K562 (cell line): ENCODE data around the gene ZBTB42. TPM values are rescaled to one million over a fixed set of nuclear protein-coding genes. Genes with fewer than 3 reads are reported as not detected.

Experiments used
- ATAC-seq: fragments of 200-7000 bp; cut with Tn5 transposase; 3 replicates; pipeline ENCODE4 v1.9.1; 2020; ENCODE audit warnings: moderate library complexity
- BruUV-seq: library from RNA; stranded (reverse); fragments of 400-500 nt; replicated peaks from 2 replicates; lab custom pipeline; 2021; lab: Mats Ljungman, UMichigan
- CTCF ChIA-PET: fragments of 300-600 bp; formaldehyde crosslinking; extraction: SDS; loops from one replicate; lab custom pipeline; 2021; ENCODE audit warnings: low intra/inter-chr PET ratio; lab: Yijun Ruan, JAX
- POLR2A ChIA-PET: fragments of 300-600, 350-650 bp; sonication (Branson Sonifier 250); formaldehyde crosslinking; extraction: SDS; loops from one replicate; lab custom pipeline; 2021; ENCODE audit warnings: antibody characterized with exemption, inconsistent platforms; lab: Yijun Ruan, JAX
- DNase-seq, 4 experiments: peaks; one replicate each; pipeline versions ENCODE4 v3.0.0 to v3.0.0-alpha.2; 2011 to 2018; ENCODE audit warnings: low spot score in 3 of 4, mixed read lengths in 3 of 4; ENCODE audit errors: extremely low read depth in 1 of 4
- FAIRE-seq: peaks from 2 replicates; lab custom pipeline; 2011; peaks lifted over from hg19 to GRCh38; lab: Jason Lieb, UNC
- H2AFZ ChIP-seq: 2 replicates; pipeline ENCODE4 v1.6.0; 2011; ENCODE audit warnings: low read depth, low read length, control low read depth, inconsistent platforms
- H3K27ac ChIP-seq: fragments of 200-600 bp; 3 replicates; pipeline ENCODE4 v1.8.0; 2011; ENCODE audit warnings: low read depth, mild to moderate bottlenecking, control low read depth, inconsistent platforms, low read length, moderate library complexity, mixed read lengths; ENCODE audit errors: extremely low read depth
- H3K27me3 ChIP-seq, 2 experiments: fragments of 300-600 bp in 1 of 2; 2 replicates in 1 of 2; 3 replicates in 1 of 2; pipeline versions ENCODE4 v1.6.0 to v1.8.0; 2011; ENCODE audit warnings: inconsistent platforms in 2 of 2, low read length in 2 of 2, mild to moderate bottlenecking in 1 of 2, mixed read lengths in 1 of 2, moderate library complexity in 1 of 2; ENCODE audit not compliant: control insufficient read depth in 2 of 2, insufficient read depth in 2 of 2
- H3K36me3 ChIP-seq: fragments of 300-600 bp; 3 replicates; pipeline ENCODE4 v1.8.0; 2011; ENCODE audit warnings: mild to moderate bottlenecking, low read length, inconsistent platforms; ENCODE audit not compliant: control insufficient read depth, insufficient read depth
- H3K4me1 ChIP-seq, 2 experiments: fragments of 200-600 bp in 1 of 2; replicated peaks in 1 of 2; 2 replicates in 1 of 2; 3 replicates in 1 of 2; pipeline versions ENCODE4 v1.5.1 to v1.8.0; 2011; ENCODE audit warnings: inconsistent platforms in 2 of 2, low read length in 2 of 2, mild to moderate bottlenecking in 1 of 2, mixed read lengths in 1 of 2, moderate library complexity in 1 of 2; ENCODE audit not compliant: control insufficient read depth in 2 of 2, insufficient read depth in 2 of 2
- H3K4me2 ChIP-seq: 2 replicates; pipeline ENCODE4 v1.6.1; 2011; ENCODE audit warnings: low read length, control low read depth, inconsistent platforms, mixed read lengths; ENCODE audit not compliant: insufficient read depth
- H3K4me3 ChIP-seq: fragments of 200-600 bp; sonication (generic), shearing (Covaris generic); 2 replicates; pipeline ENCODE4 v1.5.1; 2016; ENCODE audit warnings: control low read depth, inconsistent platforms
- H3K79me2 ChIP-seq: fragments of 200-600 bp; 3 replicates; pipeline ENCODE4 v1.8.0; 2011; ENCODE audit warnings: low read length, inconsistent platforms; ENCODE audit not compliant: control insufficient read depth, insufficient read depth
- H3K9ac ChIP-seq, 2 experiments: 2 replicates each; pipeline versions ENCODE4 v1.6.0 to v1.6.1; 2011; ENCODE audit warnings: low read depth in 2 of 2, low read length in 2 of 2, control low read depth in 1 of 2, inconsistent platforms in 1 of 2, mild to moderate bottlenecking in 1 of 2, mixed read lengths in 1 of 2; ENCODE audit not compliant: insufficient read depth in 1 of 2
- H3K9me1 ChIP-seq: one replicate; pipeline ENCODE4 v1.6.0; 2011; ENCODE audit warnings: inconsistent platforms, mild to moderate bottlenecking, low read length, moderate library complexity; ENCODE audit not compliant: control insufficient read depth, insufficient read depth
- H3K9me3 ChIP-seq: replicated peaks from 2 replicates; pipeline ENCODE4 v1.5.1; 2011; ENCODE audit warnings: low read depth, low read length, inconsistent platforms; ENCODE audit not compliant: control insufficient read depth, insufficient read depth
- H4K20me1 ChIP-seq: replicated peaks from 2 replicates; pipeline ENCODE4 v1.6.1; 2011; ENCODE audit warnings: low read length, inconsistent platforms, mixed read lengths; ENCODE audit not compliant: control insufficient read depth, insufficient read depth
- RBBP5 ChIP-seq: fragments of 200-600 bp; sonication (generic); IDR thresholded peaks from 2 replicates; pipeline ENCODE4 v1.6.1; 2012; ENCODE audit warnings: borderline replicate concordance, mild to moderate bottlenecking, low read length, control low read depth, inconsistent platforms; ENCODE audit not compliant: insufficient read depth, poor library complexity, severe bottlenecking
- ZFPM2 ChIP-seq: fragments of 250-450 bp; sonication (Bioruptor Pico); IDR thresholded peaks from 2 replicates; pipeline ENCODE4 v1.5.1; 2022; ENCODE audit warnings: mild to moderate bottlenecking
- WGBS: fragments of 100-300 bp; shearing (Covaris generic); methylation state at CpG from one replicate; pipeline ENCODE4 v1.1.6; 2016; ENCODE audit warnings: low coverage, mixed read lengths; ENCODE audit not compliant: insufficient coverage; ENCODE audit errors: missing lambda C conversion rate; 5-methylcytosine and 5-hydroxymethylcytosine counted together
- in situ Hi-C: fragments of 300-500 bp; cut with MboI; formaldehyde crosslinking; loops from 4 replicates; pipeline ENCODE4 v1.15.0; 2018; ENCODE audit warnings: inconsistent platforms, mixed read lengths
- intact Hi-C: fragments of 100-400 bp; cut with micrococcal nuclease; formaldehyde crosslinking; loops from 2 replicates; pipeline ENCODE4 v1.14.2; 2022
- polyA plus RNA-seq, 8 experiments: library from polyadenylated mRNA; depleted of rRNA in 4 of 8; stranded (reverse) in 5 of 8; unstranded in 3 of 8; fragments of >200 nt; fragmentation: Nextera tagmentation in 2 of 8; fragmentation: Illumina TruSeq in 1 of 8; extraction: Ambion mirVana in 2 of 8; extraction: Trizol in 1 of 8; gene quantifications; 2 replicates each; pipeline versions ENCODE4 v1.2.1 to v1.2.3, GENCODE V29; 2011 to 2014; ENCODE audit warnings: inconsistent platforms in 1 of 8, missing spikeins in 1 of 8
- total RNA-seq, 7 experiments: library from RNA; depleted of rRNA in 6 of 7; stranded (reverse); fragments of >200 nt in 6 of 7; fragmentation: Illumina TruSeq in 2 of 7; extraction: Trizol in 2 of 7; gene quantifications; 2 replicates each; pipeline versions ENCODE4 v1.2.1 to v1.2.3, GENCODE V29; 2011 to 2021; ENCODE audit warnings: low replicate concordance in 1 of 7

ZBTB42 gene
- total and polyA plus RNA-seq, 9 of the 15 experiments (the other 6 are each of a cell fraction or from before 2014, with no cell fraction given): 0.03 to 8.5 (median 2.4) TPM

GRCh38 chr14:104796687-104797081 lies 4.2 kb upstream of the ZBTB42 start:
- DNase-seq (no peak), ATAC-seq (no peak), FAIRE-seq (no peak)
- Histone ChIP-seq H4K20me1 (peaks cover 12% of the 10 kb centered on the region; the same call in 1 of the 2 replicates), H3K27ac (peak overlapping the region; percentile 80), H3K9me1 (no peaks in the 10 kb centered on the region), H3K9ac (peak overlapping the region; percentile 74 to 91; a peak in 3 of 4 replicates), H3K27me3 (no peaks in the 10 kb centered on the region), H3K36me3 (peaks cover 17% of the 10 kb centered on the region; the same call in 1 of the 3 replicates), H3K4me3 (peak overlapping the region; percentile 48; the same call in 1 of the 2 replicates), H3K4me1 (peaks cover 52 to 92% of the 10 kb centered on the region in 2 experiments), H3K79me2 (peaks cover 45% of the 10 kb centered on the region), H3K4me2 (peak overlapping the region; percentile 82), H3K9me3 (no peaks in the 10 kb centered on the region), H2AFZ (peak overlapping the region; percentile 77; the same call in 1 of the 2 replicates)
- CTCF ChIA-PET: no interaction called here
- in situ Hi-C loops (no loop called here), intact Hi-C loops (no loop called here)
- 7% methylated on average over 2 of the region's 6 CpGs for WGBS
- TF ChIP-seq RBBP5 (peak; percentile 8), ZFPM2 (CRISPR knock-in tag) (no peak)
- POLR2A ChIA-PET: interaction anchor here (0.6 to 0.7 kb wide), 2 partner anchors 479 to 505 kb away, joined by 3 to 4 read pairs; no protein-coding TSS in a partner anchor
- no TSS peak for BruUV-seq
